GM12872 (cell line): ENCODE measurements around the gene ALG12.

ENCODE experiments used
- TF ChIP-seq, protein P1 (sequence below): IDR thresholded peaks from 3 replicates; pipeline ENCODE4 v1.5.1; 2011; ENCODE audit warnings: low read depth, mild to moderate bottlenecking, low read length, moderate library complexity; ENCODE audit not compliant: insufficient read depth

Gene ALG12

DNA sequence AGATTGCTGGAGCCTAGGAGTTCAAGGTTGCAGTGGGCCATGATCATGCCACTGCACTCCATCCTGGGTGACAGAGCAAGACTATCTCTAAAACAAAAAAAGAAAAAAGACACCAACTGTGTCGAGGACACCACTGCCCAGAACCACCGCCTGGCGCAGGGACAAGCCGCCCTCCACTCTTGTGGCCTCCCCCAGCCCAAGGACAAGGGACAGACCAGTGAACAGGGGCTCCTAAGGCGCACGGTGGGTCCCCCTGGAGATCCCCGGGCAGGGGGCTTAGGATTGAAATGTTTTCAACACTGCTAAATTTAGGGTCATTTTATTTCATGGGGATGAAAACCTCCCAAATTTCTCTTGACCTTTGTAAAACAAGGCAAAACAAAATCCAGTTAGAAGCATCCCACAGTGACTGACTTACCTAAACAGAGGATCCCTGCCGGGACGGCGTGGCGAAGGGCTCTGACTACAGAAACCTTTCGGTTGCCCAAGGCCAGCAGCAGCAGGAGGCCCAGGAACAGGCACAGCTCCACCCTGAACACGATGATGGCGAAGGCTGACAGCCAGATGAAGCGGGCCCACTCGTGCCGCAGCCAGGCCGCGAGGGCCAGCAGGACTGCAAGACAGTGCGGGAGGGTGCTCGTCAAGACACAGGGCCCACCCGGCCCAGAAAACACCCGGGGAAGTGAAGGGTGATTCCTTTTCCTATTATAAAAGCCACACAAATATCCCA lies 8.6 kb downstream of the ALG12 start:
- TF ChIP-seq, protein P1, sequence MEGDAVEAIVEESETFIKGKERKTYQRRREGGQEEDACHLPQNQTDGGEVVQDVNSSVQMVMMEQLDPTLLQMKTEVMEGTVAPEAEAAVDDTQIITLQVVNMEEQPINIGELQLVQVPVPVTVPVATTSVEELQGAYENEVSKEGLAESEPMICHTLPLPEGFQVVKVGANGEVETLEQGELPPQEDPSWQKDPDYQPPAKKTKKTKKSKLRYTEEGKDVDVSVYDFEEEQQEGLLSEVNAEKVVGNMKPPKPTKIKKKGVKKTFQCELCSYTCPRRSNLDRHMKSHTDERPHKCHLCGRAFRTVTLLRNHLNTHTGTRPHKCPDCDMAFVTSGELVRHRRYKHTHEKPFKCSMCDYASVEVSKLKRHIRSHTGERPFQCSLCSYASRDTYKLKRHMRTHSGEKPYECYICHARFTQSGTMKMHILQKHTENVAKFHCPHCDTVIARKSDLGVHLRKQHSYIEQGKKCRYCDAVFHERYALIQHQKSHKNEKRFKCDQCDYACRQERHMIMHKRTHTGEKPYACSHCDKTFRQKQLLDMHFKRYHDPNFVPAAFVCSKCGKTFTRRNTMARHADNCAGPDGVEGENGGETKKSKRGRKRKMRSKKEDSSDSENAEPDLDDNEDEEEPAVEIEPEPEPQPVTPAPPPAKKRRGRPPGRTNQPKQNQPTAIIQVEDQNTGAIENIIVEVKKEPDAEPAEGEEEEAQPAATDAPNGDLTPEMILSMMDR, result no peak

DNA sequence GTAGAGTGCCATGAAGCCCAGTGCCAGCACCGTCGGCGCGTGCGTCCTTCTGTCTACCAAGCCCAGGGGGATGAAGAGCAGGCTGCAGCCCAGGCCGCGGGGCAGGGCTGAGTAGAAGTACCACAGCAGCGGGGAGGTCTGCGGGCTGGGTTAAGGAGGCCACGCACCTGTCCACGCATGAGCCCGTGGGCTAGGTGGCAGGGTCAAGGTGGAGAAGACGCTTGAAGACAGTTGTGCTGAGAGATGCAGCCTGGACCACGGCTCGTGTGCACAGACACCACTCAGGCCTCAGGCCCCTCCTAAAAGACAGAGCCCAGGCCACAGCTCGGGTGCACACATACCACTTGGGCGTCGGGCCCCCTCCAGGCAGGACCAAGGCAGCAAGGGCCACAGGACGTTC lies 10.4 kb downstream of the ALG12 start:
- TF ChIP-seq, protein P1, result no peak

DNA sequence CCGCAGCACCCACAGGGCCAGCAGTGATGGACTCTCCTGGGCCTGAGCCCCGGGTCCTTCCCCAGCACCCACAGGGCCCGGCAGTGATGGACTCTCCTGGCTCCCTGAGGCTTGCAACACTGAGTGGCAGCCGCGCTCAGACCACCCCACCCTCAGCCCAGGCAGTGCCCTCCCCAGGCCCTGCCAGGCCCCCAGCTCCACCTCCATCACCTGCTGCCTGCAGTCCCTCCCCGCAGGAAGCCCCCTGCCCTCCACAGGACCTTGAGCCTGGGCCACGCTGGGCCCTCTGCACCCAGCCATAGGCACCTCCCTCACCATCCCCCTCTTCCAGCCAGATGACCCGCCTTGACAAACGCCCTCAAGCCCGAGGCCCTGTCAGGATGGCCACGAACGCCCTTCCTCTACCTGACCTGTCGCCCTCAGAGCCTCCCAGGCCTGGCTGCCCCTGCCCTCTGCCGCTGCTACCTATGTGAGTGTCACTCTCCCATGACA lies 11.4 kb downstream of the ALG12 start:
- TF ChIP-seq, protein P1, result no peak

DNA sequence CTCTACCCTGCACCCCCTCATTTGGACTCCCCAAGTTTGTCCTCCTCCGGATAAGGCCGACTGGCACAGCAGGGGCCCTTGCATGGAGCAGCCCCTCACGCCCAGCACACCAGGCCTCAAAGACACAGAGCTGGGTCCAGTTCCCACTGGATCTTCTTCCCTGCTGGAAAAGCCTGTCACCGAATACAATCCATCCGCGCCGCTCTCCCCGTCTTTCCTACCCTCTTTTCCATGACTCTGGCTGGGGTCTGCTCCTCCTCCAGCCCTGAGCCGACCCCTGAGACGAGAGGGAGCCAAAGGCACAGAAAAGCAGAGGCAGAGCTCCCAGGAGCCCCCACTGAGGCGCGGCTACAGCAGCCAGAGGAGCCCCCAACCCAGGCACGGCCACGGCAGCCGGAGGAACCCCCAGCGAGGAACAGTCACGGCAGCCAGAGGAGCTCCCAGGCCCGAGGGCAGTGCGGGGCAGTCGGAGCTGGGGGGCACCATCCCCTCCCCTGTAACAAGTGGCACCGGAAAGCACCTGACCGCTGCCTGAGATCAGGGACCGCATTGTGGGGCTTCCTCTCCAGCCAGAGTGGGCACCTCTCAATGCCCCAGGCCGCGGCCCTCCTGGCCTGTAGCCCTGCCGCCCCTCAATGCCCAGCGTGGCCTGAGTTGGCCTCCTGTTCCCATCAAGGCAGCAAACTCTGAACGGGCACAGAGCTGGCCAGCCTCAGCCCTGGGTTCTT lies 12.0 kb downstream of the ALG12 start:
- TF ChIP-seq, protein P1, result no peak

DNA sequence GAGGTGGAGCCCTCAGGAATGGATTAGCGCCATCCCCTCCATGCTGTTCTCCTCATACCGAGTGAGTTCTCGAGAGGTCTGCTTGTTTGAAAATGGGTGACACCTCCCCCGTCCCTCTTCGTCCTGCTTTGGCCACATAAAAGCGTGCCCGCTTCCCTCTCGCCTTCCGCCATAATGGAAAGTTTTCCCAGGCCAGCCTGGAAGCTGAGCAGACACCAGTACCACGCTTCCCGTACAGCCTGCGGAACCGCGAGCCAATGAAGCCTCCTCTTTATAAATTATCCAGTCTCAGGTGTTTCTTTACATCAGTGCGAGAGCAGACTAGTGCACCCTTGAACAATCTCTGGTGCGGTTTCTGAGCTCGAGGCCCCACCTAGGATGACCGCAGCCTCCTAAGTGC lies 12.8 kb downstream of the ALG12 start:
- TF ChIP-seq, protein P1, result no peak

DNA sequence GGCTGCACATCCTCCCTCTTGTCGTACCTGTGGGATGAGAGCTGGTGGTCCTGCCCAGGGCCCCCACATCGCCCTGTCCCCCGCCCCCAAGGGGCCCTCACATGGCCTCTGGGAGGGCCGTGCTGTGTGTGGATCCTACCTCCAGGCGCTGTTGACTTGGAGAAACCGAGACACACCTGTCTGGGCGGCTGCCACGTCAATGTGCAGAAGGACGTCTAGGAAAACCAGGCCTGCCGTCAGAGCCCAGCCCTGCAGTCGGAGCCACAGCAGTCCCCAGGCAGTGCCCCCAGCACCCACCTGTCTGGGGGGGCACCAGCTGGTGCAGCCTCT lies 14.2 kb downstream of the ALG12 start:
- TF ChIP-seq, protein P1, result no peak

DNA sequence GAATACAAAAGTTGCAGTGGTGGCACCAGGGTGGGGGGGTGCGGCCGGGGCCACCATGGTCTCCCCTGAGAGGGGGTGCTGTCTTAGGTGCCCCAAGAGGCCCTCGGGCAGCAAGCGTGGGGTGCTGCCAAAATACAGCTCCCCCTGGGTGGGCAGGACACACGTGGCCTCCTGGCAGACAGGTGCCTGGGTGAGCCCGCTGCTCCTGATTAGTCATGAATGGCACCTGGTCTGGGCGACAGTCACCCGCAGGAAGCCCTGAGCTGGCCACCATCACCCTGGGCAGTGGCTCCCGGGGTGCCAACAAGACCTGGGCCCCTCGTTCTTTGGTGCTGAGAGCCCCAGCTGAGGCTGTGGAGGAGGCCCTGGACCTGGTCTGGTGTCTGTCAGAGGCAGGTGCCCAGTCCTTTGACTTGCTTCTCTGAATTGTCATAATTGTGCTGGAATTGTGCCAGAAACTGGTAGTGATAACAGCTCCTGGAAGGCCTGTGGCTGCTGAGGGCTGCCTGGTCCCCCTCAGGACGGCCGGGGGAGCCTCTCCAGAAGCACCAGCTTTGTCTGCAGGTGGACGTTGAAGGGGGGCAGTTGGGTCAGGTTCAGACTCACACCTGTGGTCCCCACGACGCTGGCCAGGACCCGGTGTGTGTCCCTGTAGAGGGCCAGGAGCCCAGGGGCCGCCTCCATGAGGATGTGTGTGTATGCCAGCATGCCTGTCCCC lies 14.8 kb downstream of the ALG12 start:
- TF ChIP-seq, protein P1, result no peak
